Lower leg skin (tissue), 4 donors: ENCODE results near the gene GALNT12. TPM values are rescaled to one million over a fixed set of nuclear protein-coding genes. Genes with fewer than 3 reads are reported as not detected.
A peak's percentile ranks its signal among the peaks of the same experiment; 100 is the strongest.

Experiments used
- DNase-seq, 2 donors: peaks; one replicate each; pipeline ENCODE4 v3.0.0-alpha.2; 2019; ENCODE audit warnings: low spot score in 2 of 2
- H3K4me3 ChIP-seq: fragments of 200-600 bp; sonication (generic); 2 replicates; pipeline ENCODE4 v1.5.1; 2017; ENCODE audit warnings: mild to moderate bottlenecking, low read depth; ENCODE audit not compliant: poor library complexity, severe bottlenecking
- POLR2A ChIP-seq, 2 donors: fragments of 450-650 bp; IDR thresholded peaks; one replicate each; pipeline ENCODE4 v1.6.1; 2016 to 2017; ENCODE audit warnings: antibody characterized with exemption in 2 of 2, mild to moderate bottlenecking in 1 of 2, moderate library complexity in 1 of 2
- WGBS, 2 donors: methylation state at CpG; one replicate each; pipeline ENCODE4 v1.1.5; 2018; 5-methylcytosine and 5-hydroxymethylcytosine counted together
- intact Hi-C: fragments of 100-400 bp; cut with DNase I; formaldehyde crosslinking; loops from one replicate; pipeline ENCODE4 v1.15.0; 2023; ENCODE audit warnings: low total_unique reads
- total RNA-seq, 4 donors: library from RNA; depleted of rRNA; stranded (reverse); fragments of >200 nt; gene quantifications; one replicate each; pipeline ENCODE4 v1.1.0, GENCODE V29; 2016
- TF ChIP-seq, protein P1 (sequence below), 3 donors: fragments of 450-650 bp; IDR thresholded peaks; one replicate each; pipeline ENCODE4 v1.5.1; 2016; ENCODE audit warnings: antibody characterized with exemption in 3 of 3, mild to moderate bottlenecking in 3 of 3, moderate library complexity in 2 of 3

GALNT12 gene
- total RNA-seq, 4 donors from 2014 or later, result 4.9 to 8.5 (median 6.4) TPM

DNA sequence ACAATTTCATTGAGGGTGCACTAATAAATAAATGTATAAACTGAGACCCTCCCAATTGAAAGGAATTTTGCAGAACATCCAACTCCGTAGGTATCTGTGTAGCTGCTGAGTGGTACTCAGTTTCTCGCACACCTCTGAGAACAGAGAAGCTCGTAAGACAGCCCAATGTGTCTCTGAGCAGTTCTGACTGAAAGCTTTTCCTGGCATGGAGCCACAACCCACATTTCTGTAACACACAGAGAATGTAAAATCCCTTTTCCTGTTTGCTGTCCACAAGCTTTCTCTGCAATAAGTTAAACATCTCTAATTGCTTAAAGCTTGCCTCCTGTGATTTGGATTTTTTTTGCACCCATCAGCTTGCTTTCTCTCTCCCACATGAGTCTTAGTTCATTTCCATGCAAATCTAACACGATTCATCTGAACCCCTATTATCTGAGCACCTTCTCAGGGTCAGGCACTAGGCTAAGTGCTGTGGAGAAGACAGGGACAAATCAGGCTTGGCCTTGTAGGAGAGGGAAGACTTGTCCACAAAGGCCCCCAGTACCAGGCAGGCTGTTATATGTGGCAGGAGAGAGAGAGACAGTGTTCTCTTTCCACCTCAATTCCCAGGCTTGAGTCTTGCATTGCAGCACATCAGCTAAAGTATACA is 92.1 kb downstream of the GALNT12 start:
- WGBS, 2 donors, result 30 to 43% methylated on average over 4 of the region's 4 CpGs
- peak in 1 of 2 donors; percentile 71 for DNase-seq
- no peak overlapping the region for H3K4me3 ChIP-seq
- intact Hi-C loops, result no loop called here
- TF ChIP-seq, protein P1, sequence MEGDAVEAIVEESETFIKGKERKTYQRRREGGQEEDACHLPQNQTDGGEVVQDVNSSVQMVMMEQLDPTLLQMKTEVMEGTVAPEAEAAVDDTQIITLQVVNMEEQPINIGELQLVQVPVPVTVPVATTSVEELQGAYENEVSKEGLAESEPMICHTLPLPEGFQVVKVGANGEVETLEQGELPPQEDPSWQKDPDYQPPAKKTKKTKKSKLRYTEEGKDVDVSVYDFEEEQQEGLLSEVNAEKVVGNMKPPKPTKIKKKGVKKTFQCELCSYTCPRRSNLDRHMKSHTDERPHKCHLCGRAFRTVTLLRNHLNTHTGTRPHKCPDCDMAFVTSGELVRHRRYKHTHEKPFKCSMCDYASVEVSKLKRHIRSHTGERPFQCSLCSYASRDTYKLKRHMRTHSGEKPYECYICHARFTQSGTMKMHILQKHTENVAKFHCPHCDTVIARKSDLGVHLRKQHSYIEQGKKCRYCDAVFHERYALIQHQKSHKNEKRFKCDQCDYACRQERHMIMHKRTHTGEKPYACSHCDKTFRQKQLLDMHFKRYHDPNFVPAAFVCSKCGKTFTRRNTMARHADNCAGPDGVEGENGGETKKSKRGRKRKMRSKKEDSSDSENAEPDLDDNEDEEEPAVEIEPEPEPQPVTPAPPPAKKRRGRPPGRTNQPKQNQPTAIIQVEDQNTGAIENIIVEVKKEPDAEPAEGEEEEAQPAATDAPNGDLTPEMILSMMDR (IDR thresholded peaks at IDR 0.05), result no peak
- no peak for TF ChIP-seq POLR2A (IDR thresholded peaks at IDR 0.05)

Other genes starting within 250 kb of the GALNT12 start
- gene GABBR2, start 98.7 kb upstream of the GALNT12 start, total RNA-seq, result 1 to 10 TPM in 1 of 4 donors, under 1 TPM in 1, not detected in 2; 0.23 to 4.2 TPM
- gene ANKS6, start 11.1 kb upstream of the GALNT12 start, total RNA-seq, result 10 to 100 TPM; 11.3 to 28.0 (median 19.1) TPM
- 10 to 100 TPM in 1 of 4 donors, 1 to 10 TPM in 3; 2.3 to 14.1 (median 8.3) TPM for gene COL15A1, start 136.2 kb downstream of the GALNT12 start, total RNA-seq